Stimulated activated CD4-positive, alpha-beta T cell treated with anti-CD3 and anti-CD28 coated beads, TNF-alpha, amount 100 ng/mL, for 4 hours (primary cell): ENCODE measurements around the gene PLEKHJ1.
A peak's percentile ranks its signal among the peaks of the same experiment; 100 is the strongest.
"Not testable (repeated sequence)": the region's sequence is repeated elsewhere in the genome, so short reads cannot be mapped to it uniquely, and the experiment has no call there.

Source experiments
- DNase-seq, 3 experiments: peaks; one replicate each; pipeline ENCODE4 v3.0.0-alpha.2; 2020; ENCODE audit warnings: low read depth in 3 of 3

The PLEKHJ1 gene, protein sequence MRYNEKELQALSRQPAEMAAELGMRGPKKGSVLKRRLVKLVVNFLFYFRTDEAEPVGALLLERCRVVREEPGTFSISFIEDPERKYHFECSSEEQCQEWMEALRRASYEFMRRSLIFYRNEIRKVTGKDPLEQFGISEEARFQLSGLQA

GRCh38 chr19:2236314-2237050 is at the start of gene PLEKHJ1, which contains the start of gene SF3A2:
TSS of gene PLEKHJ1 (minus strand) at chr19:2236329. CDS start at chr19:2236248, 81 bp downstream.
TSS of gene SF3A2 (plus strand) at chr19:2236824. CDS start at chr19:2243419, 6,595 bp downstream.
- DNase-seq, result peak; percentile 98

DNA sequence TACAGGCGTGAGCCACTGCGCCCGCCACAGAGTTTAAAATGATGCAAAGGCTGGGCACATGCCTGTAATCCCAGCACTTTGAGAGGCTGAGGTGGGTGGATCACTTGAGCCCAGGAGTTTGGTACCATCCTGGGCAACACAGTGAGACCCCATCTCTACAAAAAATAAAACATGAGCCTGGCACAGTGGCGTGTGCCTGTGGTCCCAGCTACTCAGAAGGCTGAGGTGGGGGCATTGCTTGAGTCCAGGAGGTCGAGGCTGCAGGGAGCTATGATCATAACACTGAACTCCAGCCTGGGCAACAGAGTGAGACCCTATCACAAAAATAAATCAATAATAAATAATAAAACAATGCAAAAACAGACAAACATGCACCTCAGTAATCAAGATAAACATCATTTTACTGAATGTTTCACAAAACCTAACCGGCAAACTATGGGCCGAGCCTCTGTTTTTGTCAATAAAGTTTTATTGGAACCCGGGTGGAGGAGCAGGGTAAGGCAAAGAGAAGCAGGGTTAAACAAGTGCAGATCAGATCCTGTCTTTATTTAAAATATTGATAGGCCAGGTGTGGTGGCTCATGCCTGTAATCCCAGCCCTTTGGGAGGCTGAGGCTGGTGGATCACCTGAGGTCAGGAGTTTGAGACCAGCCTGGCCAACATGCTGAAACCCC is 47.8 kb upstream of the PLEKHJ1 start:
- no peak for DNase-seq

DNA sequence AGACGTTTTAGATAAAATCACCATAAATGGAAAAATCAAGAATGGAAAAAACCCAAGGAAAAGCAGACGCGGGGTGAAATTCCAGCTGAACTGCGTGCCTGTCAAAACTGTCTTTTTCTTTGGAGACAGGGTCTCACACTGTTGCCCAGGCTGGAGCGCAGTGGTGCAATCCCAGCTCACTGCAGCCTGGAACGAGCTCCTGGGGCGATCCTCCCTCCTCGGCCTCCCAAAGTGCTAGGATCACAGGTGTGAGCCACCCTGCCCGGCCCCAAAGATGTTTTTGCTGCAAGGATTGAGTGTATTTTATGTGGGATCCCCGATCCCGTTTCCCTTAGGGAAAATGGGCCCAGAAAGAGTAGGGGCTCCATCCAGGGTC is 46.7 kb upstream of the PLEKHJ1 start:
- no peak for DNase-seq

- no peak for DNase-seq
Measured at GRCh38 chr19:2282062-2282861, 46.1 kb upstream of the PLEKHJ1 start, which contains the start of gene PEAK3. TSS of gene PEAK3 (minus strand) at chr19:2282175. CDS start at chr19:2280931, 1,244 bp downstream.

DNA sequence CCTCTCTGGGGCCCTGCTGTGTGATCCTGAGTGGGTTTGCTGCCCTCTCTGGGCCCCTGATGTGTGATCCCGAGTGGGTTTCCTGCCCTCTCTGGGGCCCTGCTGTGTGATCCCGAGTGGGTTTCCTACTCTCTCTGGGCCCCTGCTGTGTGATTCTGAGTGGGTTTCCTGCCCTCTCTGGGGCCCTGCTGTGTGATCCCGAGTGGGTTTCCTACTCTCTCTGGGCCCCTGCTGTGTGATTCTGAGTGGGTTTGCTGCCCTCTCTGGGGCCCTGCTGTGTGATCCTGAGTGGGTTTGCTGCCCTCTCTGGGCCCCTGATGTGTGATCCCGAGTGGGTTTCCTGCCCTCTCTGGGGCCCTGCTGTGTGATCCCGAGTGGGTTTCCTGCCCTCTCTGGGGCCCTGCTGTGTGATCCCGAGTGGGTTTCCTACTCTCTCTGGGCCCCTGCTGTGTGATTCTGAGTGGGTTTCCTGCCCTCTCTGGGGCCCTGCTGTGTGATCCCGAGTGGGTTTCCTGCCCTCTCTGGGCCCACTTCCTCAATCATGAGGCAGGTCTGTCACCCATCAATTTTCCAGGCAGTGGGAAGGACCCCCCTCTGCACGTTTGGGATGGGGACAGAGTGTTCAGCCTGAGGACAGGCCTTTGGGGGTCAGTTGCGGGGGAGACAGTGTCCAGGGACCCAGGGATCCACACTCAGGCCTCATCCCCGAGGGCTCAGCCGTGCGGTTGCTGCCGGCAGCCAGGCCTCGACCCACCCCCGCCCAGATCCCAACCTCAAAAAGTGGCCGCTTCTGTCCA is 45.3 kb upstream of the PLEKHJ1 start:
- DNase-seq, result not testable (repeated sequence)

GRCh38 chr19:2280633-2281264 is 44.6 kb upstream of the PLEKHJ1 start:
- no peak for DNase-seq

GRCh38 chr19:2278459-2279158 is 42.5 kb upstream of the PLEKHJ1 start:
- DNase-seq, result no peak

DNA sequence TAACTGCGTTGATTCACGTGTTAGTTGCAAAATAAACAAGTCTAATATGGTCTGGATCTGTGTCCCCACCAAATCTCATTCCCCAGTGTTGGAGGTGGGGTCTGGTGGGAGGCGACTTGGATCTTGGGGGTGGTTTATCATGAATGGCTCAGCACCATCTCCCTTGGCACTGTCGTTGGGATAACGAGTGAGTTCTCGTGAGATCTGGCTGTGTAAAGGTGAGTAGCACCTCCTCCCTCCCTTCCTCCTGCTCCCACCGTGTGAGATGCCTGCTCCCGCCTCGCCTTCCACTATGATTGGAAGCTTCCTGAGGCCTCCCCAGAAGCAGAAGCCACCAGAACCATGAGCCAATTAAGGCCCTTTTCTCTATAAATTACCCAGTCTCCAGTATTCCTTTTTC is 41.0 kb upstream of the PLEKHJ1 start:
- no peak for DNase-seq

DNA sequence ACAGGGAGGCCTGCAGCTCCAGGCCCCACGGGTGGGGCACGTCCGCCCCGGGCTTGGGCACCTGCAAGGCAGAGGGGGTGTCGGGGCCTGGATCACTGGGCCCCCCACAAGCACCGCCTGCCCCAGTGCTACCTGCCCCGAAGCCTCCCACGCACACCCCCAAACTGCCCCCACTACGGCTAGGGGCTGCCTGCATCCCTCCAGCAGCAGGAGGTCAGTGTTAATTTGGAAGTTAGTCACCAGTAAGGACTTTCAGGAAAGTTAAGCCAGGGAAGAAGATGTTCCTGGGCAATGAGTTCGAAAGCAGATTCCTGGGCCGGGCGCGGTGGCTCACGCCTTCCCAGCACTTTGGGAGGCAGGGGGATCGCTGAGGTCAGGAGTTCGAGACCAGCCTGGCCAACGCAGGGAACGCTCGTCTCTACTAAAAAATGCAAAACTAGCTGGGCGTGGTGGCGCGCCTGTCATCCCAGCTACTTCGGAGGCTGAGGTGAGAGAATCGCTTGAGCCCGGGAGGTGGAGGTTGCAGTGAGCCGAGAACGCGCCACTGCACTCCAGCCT is 40.4 kb upstream of the PLEKHJ1 start:
- no peak for DNase-seq

- no peak for DNase-seq
Measured at GRCh38 chr19:2275588-2276428, 39.7 kb upstream of the PLEKHJ1 start.

DNA sequence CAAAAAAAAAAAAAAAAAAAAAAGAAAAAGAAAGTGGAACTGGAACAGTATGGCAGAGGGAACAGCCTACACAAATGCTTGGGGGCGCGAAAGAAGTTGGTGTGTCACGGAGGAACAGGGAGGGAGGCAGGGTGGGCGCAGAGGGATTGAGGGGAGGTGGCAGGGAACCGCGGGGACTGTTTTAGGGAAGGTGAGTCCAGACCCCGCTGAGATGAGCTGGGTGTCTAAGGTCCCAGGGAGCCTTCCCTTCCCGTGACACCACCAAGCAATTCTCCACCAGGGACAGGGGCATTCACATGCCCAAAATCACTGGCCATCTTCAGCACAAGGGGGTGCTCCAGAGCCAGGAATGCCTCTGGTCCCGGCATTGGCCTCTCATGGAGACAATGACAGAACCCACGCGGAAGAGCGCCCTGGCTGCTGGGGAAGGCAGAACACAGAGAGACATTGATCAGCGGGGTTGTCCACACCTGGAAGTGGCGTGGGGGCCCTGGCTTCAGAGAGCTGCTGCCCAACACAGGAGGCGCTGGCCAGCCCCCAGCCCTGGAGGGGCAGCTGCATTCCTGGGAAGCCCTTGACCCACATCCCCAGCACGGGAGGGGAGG is 38.9 kb upstream of the PLEKHJ1 start:
- no peak for DNase-seq

DNA sequence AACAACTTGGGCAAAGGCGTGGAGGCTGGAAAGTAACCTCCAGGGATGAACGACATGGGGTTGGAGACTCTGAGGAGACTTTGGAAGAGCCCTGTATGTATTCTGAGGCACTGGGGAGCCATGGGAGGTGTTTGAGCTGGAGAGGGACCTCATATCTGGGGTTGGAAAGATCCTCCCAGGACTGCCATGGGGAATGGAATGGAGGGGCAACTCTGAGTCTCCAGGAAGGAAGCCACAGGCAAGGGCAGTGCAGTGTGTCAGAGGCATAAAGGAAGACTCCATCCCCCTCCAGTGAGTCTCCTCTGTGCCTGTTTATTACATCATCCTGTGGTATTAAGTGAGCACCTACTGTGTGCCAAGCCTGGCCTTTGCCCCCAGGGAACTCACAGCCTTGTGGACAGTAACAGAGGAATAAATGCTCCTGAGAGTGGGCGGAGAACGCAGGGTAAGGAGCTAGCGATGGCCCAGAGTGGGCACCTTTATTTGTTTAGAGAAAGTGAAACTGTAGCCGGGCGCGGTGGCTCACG is 38.1 kb upstream of the PLEKHJ1 start:
- no peak for DNase-seq

DNA sequence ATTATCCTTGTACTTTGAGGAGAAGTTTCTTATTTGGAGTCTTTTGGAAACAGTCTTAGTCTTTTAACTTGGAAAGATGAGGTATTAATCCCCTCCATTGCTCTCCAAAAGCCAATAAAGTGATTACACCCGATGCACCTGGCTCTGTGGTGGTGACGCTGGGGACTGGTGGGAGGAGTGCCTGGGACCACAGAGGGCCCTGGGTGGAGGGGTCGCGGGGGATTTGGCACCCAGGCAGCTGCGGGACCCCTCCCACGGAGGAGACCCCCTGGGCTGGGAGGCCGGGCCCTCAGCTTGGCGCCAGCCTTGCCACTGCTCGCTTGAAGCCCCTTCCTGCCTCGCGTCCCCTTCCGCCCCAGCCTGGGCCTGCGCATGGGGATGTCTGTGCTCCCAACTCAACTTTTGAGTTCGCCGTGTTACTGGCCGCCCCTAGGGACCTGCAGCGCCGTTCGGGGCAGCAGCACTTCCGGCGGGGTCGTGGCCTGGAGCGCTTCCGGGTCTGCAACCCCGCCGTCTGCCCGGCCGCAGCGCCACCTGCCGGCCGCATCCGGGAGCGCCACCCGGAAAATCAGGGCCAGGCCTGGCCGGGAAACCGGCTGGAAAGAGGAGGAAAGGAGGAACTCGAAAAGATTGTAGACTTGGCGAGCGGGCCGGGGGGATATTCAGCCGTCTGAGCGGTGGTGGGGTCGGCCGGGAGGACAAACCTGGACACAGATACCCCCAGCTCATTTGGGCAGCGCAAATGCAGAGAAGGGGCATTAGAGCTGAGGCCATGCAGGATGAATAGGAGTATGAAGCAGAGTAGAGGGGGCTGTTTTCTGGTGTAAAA is 37.4 kb upstream of the PLEKHJ1 start:
- peak in 2 of 3 experiments; percentile 52 to 62 for DNase-seq

- DNase-seq, result no peak
Measured at GRCh38 chr19:2271234-2272103, 35.3 kb upstream of the PLEKHJ1 start.

GRCh38 chr19:2270423-2271233 is 34.5 kb upstream of the PLEKHJ1 start:
- peak in 2 of 3 experiments; percentile 61 to 63 for DNase-seq

- DNase-seq, result no peak
Measured at GRCh38 chr19:2270157-2270422, 34.0 kb upstream of the PLEKHJ1 start.
